ENCODE data around the gene MICU2. TPM values are rescaled to one million over a fixed set of nuclear protein-coding genes. Genes with fewer than 3 reads are reported as not detected.

The MICU2 gene
- total and polyA plus RNA-seq, 10 of the 15 experiments (the other 5 are each of a cell fraction or from before 2014, with no cell fraction given), result 17.7 to 56.6 (median 43.8) TPM

DNA sequence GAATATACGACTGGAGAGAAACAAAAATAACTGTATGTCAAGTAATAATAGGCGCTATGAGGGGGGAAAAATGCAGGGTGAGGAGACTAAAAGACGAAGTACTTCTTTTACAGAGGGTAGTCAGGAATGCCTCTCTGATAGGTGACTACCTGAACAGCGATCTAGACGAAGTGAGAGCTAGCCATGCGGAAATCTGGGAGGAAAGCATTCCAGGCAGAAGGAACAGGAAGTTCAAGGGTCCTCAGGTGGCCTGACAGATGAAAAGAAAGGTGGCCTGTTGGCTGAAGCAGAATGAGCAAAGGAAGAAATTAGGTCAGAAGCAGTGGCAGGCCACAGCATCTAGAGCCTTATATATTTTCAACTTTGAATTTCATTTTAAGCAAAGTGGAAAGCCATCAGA, 158.2 kb downstream of the MICU2 start (continued):
- TF ChIP-seq EP300 (IDR thresholded peaks at IDR 0.05; ENCODE audit: borderline replicate concordance in 1 of 2, control insufficient read depth in 1 of 2, low read depth in 2 of 2, low read length in 2 of 2), result no peak
- no peak for TF ChIP-seq ZNF207 (IDR thresholded peaks at IDR 0.05; ENCODE audit: borderline replicate concordance)
- no peak for TF ChIP-seq STAT1 (conservative IDR thresholded peaks at IDR 0.05)
- no peak for TF ChIP-seq ZNF274 (IDR thresholded peaks at IDR 0.05; ENCODE audit: insufficient read depth, insufficient read length)

DNA sequence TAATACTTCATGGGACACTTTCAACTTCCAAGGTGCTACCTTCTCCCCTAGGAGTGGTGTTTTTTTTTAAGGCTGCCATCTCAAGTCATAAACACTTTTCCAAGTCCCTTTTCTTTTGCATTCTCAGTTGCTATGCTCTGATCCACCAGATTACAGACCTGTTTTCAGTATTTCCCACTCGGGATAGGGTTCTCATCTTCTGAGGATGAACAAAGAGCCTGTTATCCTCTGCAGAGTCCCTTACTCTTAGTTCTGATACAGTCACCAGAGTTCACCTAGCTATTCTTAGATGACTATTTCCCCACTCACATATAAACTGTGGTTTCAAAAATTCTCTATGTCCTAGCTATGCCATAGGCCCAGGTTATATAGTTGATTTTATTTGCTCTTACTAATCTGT, 160.8 kb downstream of the MICU2 start:
- WGBS (ENCODE audit: insufficient coverage, insufficient replicate concordance, low lambda C conversion rate, missing lambda C conversion rate), result 60% methylated on average over 1 of the region's 1 CpG
- TF ChIP-seq CUX1 (IDR thresholded peaks at IDR 0.05; ENCODE audit: insufficient replicate concordance, low read depth, low read length) (no peak), CTCF (IDR thresholded peaks at IDR 0.05 in 2 of 3, conservative IDR thresholded peaks at IDR 0.05 in 1 of 3; ENCODE audit: control insufficient read depth in 2 of 3, extremely low read depth in 1 of 3, insufficient read depth in 1 of 3, low read depth in 3 of 3, low read length in 3 of 3) (no peak), NFYA (IDR thresholded peaks at IDR 0.05; ENCODE audit: borderline replicate concordance, low read depth, low read length) (no peak), EGR1 (IDR thresholded peaks at IDR 0.05; ENCODE audit: borderline replicate concordance in 1 of 2, low read depth in 2 of 2, low read length in 2 of 2) (no peak), ELK1 (IDR thresholded peaks at IDR 0.05; ENCODE audit: low read depth, low read length) (no peak), GATAD2B (conservative IDR thresholded peaks at IDR 0.05; ENCODE audit: low read depth) (no peak), KLF5 (IDR thresholded peaks at IDR 0.05; ENCODE audit: partially characterized antibody) (no peak), JUNB (IDR thresholded peaks at IDR 0.05) (no peak), HDAC2 (IDR thresholded peaks at IDR 0.05) (no peak), RBBP5 (conservative IDR thresholded peaks at IDR 0.05) (no peak), KDM1A (IDR thresholded peaks at IDR 0.05; ENCODE audit: borderline replicate concordance) (no peak), SMARCA5 (IDR thresholded peaks at IDR 0.05) (no peak)

More for the DNA sequence above, 160.8 kb downstream of the MICU2 start:
- Histone ChIP-seq H3K4me2 (ENCODE audit: control insufficient read depth, insufficient read depth) (no peak overlapping the region), H3K27me3 (replicated peaks in 1 of 2; ENCODE audit: control insufficient read depth in 2 of 2, insufficient read depth in 2 of 2, low read length in 1 of 2) (no peaks in the 10 kb centered on the region), H4K20me1 (ENCODE audit: control insufficient read depth, insufficient read depth) (no peaks in the 10 kb centered on the region), H3K79me2 (ENCODE audit: control insufficient read depth, insufficient read depth, low read length) (peaks cover 20% of the 10 kb centered on the region), H3K36me3 (ENCODE audit: control insufficient read depth in 2 of 2, insufficient read depth in 2 of 2, low read length in 1 of 2) (no peaks in the 10 kb centered on the region), H3K9me3 (replicated peaks; ENCODE audit: control insufficient read depth, insufficient read depth, low read length) (peaks cover 7% of the 10 kb centered on the region), H3K4me1 (ENCODE audit: control insufficient read depth, insufficient read depth, low read length) (no peaks in the 10 kb centered on the region), H3K9ac (ENCODE audit: control insufficient read depth, insufficient read depth, low read length) (no peak overlapping the region), H3K27ac (ENCODE audit: control insufficient read depth, insufficient read depth) (no peak overlapping the region), H2AFZ (ENCODE audit: control insufficient read depth, low read depth, low read length) (no peak overlapping the region), H3K4me3 (no peak overlapping the region)
- no peak for DNase-seq (ENCODE audit: low read depth, low spot score)
- ATAC-seq, result no peak
- BruUV-seq (replicated peaks), result TSS peak; percentile 3
- intact Hi-C loops (cut with micrococcal nuclease; ENCODE audit: unreplicated experiment) (no loop called here), in situ Hi-C loops (cut with MboI) (no loop called here)
- ChIA-PET RAD21 (ENCODE audit: unreplicated experiment) (no interaction called here), SMC1A (ENCODE audit: uncharacterized antibody, unreplicated experiment) (interaction anchor here (0.6 kb wide), 1 partner anchor 93 kb away, joined by 4 read pairs; no protein-coding TSS in a partner anchor), CTCF (no interaction called here), POLR2A (interaction anchor here (1.3 kb wide), 1 partner anchor 14 kb away, joined by 3 read pairs; no protein-coding TSS in a partner anchor)
- FAIRE-seq, result peak; percentile 52

Data from GM12878 (cell line).